HS-5 (cell line): ENCODE data around the gene HOXD13.

Source experiments
- DNase-seq: peaks from one replicate; pipeline ENCODE4 v3.0.0-alpha.2; 2012; ENCODE audit warnings: low read depth

The HOXD13 gene

GRCh38 chr2:176092270-176093144 lies at the start of gene HOXD13:
Gene HOXD13 (plus strand): TSS chr2:176092721. CDS start chr2:176092891, 170 bp downstream.
- DNase-seq: no peak

DNA sequence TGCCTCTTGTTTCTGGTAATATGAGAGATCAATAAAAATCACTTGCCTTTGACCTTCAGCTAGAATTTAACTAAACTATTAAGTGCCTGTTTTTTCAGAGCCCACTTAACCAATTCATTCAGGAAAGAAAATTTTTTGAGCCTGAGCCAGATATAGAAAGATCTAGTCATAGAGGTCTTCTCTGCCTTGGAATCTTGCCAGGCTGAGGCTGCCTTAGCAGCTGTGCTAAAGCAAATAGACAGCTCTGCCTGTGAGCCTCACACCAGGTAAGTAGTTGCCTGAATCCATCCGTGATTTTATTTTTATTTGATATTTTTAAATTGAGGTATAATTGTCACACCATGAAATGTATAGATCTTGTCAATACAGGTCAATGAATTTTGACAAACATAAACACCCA lies 36.1 kb upstream of the HOXD13 start:
- DNase-seq: no peak

- DNase-seq: no peak
Measured at GRCh38 chr2:176063958-176064357, 28.6 kb upstream of the HOXD13 start.

DNA sequence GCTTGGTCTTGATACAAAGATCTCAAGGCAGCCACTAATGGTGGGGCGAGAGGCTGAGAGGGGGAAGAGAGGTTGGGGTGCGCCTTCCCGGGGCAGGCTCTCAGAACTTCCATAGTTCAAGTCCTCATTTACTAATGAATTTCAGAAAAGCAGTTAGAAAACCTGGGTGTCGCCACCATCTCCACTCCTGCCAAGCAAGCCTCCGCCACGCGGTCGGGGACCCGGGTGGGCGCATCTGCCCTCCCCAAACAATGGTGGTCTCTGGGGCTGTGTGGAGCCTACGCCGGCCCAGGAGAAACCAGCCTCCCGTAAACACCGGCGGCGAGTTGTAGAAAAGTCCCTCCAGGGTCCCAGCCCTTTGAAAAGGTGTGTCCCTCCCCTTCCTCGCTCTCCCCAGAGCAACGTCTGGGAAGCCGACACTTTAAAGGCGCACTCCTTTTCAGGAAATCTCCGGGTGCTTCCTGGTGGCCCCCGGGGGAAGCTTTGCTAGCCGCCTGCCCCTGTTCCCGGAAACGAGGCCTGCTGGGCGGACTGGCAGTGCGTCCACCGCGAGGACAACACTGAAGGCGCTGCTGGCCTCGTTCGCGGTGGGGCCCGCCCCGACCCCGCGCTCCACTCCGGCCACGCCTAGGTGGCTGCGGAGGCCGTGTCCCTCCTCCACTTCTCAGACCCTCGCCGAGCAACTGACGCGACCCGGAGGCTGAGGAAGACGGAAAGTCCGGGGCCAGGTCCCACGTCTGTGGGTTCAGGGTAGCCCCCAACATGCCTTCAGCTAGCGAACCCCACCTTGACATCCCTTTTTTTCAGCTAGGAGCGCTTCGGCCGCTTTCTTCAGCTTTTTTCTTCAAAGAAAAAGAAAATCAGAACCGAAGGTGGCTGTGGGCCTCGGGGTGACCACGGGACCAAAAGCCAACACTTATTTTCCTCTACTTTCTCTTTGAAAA lies 25.6 kb upstream of the HOXD13 start:
- no peak for DNase-seq

- no peak for DNase-seq
Measured at GRCh38 chr2:176067589-176068418, 24.7 kb upstream of the HOXD13 start.

- no peak for DNase-seq
Measured at GRCh38 chr2:176068419-176068832, 24.1 kb upstream of the HOXD13 start.

DNA sequence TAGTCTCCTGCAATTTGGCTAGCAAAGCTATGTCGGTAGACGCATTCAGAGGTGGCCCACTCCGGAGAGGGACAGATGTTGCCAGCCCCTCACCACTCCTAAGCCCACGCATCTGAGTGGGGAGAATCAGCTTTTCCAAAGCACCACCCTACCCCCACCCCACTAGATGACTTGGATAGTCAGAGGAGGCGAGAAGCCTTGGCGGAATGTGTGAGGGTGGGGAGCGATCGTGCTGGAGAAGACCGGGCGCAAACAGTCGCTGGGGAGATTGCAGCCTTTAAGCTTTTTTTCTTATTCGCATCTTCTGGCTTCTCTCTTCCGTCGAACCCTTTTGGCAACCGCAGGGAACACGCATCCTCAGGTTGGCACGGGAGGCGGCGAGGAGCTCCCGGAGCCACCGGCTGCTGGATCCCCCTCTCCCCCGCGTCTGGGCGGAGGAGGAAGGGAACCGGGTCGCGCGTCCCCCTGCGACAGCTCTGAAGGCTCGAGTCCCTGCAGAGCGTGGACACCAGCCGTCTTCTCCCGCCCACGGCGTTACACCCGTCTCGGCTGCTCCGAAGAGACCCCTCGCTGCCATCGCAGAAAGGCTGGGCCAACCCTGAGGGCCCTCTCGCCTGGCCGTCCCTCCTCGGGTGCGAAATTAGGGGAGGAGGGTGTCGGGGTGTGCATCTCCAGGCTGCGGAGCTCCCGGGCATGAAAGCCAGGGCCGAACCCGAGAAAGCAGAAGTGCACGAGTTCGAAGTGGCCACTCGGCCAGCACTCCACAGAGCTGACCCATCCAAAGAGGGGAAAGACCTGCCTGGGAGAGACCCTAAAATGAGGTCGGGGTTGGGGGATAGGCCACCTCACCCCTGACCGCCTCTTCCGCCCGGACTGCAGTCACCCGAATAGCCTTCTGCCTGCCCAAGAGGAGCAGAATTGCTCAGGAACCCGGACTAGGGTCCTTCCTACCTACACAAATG lies 20.9 kb upstream of the HOXD13 start:
- DNase-seq: no peak

GRCh38 chr2:176072292-176072669 lies 20.2 kb upstream of the HOXD13 start:
- DNase-seq: no peak

- DNase-seq: no peak
Measured at GRCh38 chr2:176072951-176073904, 19.3 kb upstream of the HOXD13 start.

GRCh38 chr2:176074919-176075425 lies 17.5 kb upstream of the HOXD13 start:
- no peak for DNase-seq

DNA sequence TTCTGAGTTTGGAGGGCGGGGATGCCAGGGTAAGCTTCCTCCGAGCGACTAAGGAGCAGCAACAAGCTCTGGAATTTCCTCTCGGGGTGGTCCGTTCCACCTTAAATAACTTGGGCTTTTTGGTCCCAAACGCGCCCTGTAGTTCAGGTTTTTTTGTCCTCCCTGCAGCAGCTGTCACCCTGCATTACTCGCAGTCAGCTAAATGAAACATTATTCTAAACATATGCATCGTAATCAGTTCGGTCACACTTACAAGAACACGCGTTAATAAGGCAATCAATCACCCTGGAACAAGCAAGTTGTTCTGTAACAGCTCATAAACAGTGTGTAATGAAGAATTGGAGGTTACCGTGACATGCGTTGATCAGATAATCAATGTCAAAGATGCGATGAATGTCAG lies 17.0 kb upstream of the HOXD13 start:
- no peak for DNase-seq

- no peak for DNase-seq
Measured at GRCh38 chr2:176076063-176076462, 16.5 kb upstream of the HOXD13 start.

DNA sequence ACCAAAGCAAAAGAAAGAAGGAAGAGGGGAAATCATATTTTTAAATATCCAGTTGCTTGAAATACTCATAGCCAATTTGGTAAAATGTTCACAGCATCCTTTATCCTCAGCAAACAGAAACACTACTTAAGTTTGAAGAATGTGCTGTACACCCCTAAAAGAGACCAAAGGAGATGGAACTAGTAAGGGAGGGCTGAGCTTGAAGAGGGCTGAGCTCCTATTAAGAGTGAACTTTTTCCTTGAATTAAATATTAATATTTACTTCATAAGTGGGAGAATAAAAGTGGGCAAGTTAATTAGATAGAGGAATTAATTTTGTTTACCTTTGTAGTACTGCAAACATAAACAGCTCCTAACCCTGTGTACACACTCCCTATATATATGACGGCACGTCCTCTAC lies 15.7 kb upstream of the HOXD13 start:
- no peak for DNase-seq

- DNase-seq: no peak
Measured at GRCh38 chr2:176078541-176079284, 13.8 kb upstream of the HOXD13 start.

DNA sequence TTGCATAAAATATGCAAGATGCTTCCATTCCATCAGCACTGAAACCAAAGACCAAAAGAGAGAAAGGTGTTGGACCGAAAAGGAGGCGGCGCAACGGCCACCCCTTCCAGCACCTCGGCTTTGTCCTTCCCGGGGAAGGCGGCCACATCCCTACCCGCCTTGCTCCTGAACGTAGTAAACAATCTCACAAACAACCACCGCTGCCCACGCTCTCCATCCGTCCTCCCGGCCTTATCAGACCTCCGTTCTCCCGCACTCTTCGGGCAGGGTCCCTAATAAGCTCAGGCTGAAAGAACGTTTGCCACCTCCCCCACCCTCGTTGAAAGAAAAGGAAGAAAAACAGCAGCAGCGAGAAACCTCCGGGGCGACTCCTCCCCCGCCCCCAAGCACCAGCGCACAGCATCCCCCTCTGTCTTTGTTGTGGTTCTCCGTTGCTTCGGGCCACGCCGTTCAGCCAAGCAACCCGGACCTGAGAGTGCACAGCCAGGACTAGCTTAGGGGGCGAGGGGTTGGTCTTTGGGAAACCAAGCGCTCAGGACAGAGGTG lies 13.2 kb upstream of the HOXD13 start:
- DNase-seq: no peak

GRCh38 chr2:176079831-176080539 lies 12.5 kb upstream of the HOXD13 start:
- DNase-seq: no peak

DNA sequence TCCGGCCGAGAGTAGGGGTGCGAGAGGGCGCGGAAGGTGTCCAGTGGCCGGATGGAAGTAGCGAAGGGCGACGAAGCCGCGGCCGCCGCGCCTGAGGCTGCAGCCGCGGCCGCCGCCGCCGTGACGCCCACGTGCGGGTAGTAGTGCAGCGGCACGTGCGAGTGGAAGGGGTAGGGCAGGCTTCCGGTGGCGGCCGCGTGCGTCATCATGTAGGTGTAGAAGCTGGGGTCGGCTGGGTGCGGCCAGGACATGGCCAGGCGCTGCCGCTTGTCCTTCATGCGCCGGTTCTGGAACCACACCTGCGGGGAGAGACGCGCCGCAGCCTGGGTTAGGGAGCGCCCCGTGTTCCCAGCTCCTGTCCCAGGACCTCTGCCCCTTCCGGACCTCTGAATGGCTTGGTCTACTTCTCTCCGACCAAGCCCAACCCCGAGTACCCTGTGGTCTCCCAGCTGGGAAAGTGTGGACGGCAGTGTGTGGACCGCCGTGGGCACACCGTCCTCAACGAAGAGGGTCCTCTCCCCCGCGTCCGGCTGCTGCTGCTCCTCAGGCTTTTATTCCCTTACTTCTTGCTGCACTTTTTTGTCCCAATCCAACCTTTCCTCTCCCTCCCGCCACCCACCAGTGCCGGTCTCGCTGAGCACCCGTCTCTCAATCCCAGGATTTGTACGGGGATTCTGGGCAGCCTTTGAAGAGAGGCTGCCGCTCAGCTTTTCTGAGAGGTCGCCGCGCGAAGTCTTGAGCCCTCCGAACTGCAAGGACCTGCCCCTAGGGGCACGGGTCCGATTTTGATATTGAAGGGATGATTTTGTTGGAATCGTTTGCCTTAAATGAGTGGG lies 11.8 kb upstream of the HOXD13 start:
- DNase-seq: no peak
